CD4-positive, alpha-beta T cell treated with Interleukin-4 for 4 hours (primary cell): ENCODE data around the gene PPP1R1B.

Experiments
- DNase-seq: peaks from one replicate; pipeline ENCODE4 v3.0.0-alpha.2; 2020

Gene PPP1R1B

DNA sequence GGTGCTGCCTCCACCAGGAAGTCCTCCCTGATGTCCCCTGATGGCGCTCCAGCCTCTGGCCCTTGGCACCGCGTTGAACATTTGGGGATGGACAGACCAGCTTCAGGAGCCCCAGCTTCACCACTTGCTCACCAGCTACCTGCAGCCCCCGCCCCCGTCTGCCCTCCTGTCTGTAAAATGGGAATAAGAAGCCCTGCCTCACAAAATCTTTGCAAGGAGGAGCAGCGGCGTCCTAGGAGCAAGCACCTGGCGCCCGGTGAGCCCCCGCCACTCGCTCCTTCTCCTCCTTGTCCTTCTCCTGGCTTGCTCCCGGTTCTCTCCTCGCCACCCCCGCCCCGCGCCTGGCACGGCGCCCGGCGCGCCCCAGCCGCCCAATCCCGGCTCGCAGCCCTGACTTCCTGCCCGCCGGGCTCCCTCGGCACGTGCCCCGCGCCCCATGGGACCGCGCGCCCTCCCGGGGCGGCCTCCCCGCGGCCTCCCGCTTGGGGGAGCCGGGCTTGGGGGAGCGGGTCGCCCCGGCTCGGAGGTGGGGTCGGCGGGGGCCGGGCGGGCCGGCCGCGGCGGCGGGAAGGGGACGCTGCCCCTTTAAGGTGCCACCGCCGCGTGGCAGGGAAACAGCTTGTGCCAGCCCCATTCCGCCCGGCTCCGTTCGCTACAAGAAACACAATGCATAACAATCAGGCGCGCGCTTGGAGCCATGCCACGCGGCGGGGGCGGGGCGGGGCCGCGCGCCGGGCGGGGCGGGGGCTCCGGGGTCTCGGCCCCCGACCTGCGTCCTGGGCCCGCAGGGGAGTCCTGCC lies 9.1 kb upstream of the PPP1R1B start:
- DNase-seq, result peak; percentile 41

DNA sequence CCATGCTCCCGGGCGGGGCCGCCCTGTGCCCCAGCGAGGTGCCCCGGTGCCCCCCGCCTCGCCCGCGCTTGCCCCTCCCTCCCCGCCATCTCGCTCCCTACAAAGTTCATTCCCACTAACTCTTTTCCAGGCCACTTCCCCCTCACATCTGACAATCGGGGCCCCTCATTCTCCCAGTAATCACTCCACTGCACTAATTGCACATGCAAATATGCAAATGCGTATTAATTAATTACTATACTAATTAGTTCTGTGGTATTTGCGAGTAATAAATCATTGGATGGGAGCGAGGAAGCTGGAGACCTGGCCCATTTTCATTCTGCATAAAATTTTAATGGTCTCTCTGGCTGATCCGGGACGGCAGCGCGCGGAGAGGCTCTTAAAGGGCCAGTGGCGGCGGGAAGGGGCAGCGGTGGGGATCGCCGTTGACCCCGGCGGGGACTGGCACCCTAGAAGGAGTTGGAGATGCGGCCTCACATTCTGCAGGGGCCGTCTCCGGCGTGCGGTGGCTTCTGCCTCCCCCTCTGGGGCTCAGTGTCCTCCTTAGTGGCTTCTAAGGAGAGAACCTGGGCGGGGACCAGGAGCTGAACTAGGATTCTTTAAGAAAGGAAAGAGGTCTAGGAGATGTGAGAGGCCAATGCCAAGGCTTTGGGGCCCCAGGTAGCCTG lies 8.4 kb upstream of the PPP1R1B start:
- DNase-seq, result no peak

DNA sequence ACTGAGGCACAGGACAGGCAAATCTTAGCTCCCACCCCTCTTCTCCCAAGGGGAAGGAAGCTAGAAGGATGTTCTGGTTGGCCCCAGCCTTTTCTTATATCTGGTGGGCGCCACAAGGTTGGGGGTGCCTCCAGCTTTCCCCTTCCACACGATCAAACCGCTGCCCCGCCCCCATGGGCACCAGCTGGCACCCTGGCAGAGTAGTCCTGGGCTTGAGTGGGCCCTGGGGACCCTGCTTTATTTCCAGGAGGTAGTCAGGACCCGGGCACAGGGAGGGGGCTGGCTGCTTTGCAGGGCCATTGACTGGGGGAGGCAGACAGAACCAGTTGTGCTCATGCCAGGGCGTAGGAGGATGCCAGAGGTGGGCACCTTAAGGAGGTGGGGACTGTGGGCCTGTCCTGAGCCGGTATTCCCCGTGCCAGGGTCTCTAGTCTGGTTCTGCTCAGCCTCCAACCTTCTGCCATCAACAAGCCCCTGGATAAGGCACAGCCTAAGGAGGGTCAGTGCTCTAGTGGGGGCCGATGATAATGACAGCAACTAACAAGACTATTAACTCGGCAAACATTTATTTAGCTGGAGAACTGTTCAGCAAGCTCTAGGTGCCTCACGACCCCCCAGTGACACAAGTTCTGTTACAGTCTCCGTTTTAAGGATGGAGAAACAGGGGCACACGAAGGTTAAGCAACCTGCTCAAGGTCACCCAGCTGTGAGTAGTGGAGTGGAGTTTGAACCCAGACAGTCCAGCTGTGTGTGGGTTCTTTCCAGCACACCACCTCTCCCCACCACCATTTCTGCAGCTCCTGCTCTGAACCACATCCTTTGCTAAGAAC lies 7.6 kb upstream of the PPP1R1B start:
- no peak for DNase-seq

DNA sequence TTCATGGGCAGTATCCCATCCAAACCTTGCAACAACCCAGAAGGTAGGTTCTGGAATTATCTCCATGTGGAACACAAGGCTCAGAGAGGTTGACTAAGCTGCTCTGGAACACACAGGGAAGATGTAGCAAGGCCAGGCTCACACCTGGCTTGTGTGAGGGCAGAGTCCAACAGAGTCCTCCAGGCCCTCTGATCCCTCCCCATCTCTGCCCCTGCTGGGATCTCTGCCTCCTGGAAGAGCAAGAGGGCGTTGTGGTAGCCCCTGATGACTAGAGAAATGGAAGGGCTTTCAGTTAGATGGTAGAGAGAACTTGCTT lies 7.0 kb upstream of the PPP1R1B start:
- no peak for DNase-seq

DNA sequence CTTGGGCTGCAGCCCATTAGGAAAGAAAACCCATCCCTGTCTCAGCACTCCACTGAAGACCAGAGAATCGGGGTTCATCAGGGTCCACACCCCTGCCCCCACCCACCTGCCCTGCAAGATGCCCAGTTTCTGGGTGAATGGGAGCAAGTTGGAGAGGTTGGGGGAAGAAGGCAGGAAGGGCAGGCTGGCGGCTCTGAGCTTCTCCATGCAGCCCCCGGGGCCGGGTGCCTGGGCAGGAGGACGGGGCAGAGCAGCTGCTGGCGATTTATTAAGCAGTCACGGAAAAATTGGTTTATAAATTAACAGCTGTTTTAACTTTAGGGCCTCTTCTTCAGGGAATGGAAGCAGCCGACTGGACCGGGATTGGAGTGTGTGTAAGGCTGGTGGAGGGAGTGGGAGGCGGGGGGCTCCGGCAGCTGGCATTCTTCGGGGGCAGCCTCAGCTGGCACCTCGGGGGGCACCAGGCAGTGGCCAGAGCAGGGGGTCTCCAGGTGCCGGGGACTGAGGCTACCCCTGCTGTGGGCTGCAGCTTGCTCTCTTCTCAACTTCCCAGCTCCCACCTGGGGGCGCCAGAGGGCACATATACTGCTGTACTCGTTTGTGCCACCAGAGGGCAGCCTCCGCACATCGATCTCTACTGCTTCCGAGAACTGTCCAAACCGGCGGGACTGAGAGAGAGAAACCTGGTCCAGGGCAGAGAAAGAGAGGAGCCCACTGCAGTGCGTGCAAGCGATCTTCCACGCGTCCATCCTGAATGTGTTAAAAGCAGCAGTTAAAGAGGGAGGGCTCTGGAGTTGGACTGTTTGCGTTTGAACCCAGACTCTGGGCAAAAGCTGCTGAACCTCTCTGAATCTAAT lies 5.0 kb upstream of the PPP1R1B start:
- DNase-seq, result peak; percentile 82

DNA sequence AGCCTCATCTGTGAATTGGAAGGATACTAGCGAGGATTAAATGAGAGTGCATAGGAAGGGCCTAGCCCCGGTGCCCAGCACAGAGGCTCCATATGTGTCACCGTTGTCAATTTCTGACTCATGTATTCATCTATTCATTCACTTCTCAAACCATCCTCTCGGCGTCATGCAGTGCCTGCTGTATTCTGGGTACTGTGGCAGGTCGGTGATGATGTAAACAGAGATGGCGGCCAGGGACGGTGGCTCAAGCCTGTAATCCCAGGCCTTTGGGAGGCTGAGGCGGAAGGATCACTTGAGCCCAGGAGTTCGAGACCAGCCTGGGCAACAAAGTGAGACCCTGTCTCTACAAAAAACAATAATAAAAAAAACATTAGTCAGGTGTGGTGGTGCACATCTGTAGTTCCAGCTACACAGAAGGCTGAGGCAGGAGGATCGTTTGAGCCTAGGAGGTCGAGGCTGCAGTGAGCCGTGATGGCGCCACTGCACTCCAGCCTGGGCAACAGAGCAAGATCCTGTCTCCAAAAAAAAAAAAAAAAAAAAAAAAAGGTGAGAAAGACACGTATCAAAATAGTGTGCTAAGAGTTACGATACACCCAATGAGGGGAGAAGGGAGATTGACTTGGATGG lies 4.3 kb upstream of the PPP1R1B start:
- DNase-seq, result peak; percentile 67

DNA sequence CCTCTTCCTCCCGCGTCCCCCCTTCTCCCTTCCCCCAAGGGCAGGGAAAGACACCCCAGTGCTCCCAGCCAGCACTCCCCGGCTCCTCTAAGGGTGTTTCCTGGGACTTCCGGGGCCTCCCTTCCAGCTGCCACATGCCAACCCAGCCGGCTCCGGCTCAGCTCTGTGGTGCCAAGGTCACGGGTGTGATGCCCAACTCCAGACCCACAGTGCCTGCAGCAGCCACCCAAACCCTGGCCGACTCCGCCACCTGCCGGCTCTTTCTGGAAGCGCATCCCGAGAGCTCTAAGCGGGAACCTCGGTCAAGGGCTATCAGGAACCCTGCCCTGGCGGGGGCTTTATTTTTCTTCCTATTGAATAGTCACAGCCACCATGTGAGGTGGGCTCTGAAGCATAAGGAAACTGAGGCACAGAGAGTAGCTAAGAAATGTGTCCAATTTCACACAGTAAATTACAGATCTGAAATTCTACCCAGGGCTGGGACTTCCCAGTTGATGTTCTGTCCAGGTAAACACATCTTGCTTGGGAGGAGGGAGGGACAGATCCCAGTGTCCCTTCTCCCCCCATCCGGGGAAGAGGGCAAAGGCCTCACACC lies 3.3 kb upstream of the PPP1R1B start:
- DNase-seq, result peak; percentile 84

DNA sequence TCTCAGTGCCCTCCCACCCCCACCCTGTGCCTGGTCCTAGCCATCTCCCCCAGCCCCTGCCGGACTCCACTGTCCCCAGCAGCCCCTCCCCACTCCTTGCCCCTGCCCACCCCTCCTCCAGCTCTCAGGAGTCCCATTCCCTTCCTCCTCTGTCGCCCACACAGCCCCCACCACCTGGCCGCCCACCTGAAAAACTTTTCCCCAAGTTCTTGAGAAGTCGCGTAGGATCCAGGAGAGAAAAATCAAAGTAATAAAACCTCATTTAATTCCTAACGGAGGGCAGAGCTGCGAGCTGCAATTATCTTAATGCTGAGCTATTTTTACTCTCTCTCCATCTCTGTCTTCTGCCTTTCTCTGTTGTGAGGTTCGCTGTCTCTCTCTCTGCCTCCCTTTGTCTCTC lies 2.4 kb upstream of the PPP1R1B start:
- no peak for DNase-seq

DNA sequence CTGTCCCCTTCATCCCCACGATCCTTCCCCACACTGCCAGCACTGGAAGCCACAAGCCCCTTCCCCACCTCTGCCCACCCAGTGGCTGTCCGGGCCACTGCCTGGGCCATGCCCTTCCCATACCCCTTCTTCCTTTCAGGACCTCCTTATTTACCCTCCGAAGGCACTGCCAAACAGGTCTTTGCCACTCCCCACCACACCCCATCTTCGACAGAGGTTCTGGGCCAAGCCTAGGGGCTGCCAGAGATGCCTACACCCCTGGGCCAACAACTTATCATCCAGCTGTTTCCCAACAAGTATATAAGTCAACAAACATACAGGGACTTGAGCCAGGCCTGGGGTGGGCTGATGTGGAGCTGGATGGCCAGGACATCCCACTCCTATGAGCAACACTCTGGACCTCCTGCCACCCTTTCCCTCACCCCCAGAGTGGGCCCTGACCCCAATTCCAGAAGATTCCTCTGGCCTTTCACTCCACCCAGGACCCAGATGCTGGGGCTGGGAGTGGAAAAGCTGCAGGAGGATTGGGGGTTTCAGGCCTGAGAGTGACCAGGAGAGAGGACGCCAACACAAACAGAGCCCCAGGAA lies 1.5 kb upstream of the PPP1R1B start:
- DNase-seq, result no peak

DNA sequence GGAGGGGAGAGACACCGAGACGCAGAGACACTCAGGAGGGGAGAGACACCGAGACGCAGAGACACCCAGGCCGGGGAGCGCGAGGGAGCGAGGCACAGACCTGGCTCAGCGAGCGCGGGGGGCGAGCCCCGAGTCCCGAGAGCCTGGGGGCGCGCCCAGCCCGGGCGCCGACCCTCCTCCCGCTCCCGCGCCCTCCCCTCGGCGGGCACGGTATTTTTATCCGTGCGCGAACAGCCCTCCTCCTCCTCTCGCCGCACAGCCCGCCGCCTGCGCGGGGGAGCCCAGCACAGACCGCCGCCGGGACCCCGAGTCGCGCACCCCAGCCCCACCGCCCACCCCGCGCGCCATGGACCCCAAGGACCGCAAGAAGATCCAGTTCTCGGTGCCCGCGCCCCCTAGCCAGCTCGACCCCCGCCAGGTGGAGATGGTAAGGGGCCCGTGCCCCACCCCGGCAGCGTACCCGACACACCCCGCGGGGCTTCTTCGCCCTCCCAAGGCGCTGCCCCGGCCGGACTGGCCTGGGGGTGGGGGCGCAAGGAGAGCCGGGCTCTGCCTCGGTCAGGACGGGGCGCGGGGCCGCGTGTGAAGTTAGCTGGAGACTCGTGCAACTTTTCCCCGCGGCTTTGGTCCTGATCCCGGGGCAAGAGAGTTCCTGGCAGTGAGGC lies 427 bp downstream of the PPP1R1B start:
- no peak for DNase-seq

DNA sequence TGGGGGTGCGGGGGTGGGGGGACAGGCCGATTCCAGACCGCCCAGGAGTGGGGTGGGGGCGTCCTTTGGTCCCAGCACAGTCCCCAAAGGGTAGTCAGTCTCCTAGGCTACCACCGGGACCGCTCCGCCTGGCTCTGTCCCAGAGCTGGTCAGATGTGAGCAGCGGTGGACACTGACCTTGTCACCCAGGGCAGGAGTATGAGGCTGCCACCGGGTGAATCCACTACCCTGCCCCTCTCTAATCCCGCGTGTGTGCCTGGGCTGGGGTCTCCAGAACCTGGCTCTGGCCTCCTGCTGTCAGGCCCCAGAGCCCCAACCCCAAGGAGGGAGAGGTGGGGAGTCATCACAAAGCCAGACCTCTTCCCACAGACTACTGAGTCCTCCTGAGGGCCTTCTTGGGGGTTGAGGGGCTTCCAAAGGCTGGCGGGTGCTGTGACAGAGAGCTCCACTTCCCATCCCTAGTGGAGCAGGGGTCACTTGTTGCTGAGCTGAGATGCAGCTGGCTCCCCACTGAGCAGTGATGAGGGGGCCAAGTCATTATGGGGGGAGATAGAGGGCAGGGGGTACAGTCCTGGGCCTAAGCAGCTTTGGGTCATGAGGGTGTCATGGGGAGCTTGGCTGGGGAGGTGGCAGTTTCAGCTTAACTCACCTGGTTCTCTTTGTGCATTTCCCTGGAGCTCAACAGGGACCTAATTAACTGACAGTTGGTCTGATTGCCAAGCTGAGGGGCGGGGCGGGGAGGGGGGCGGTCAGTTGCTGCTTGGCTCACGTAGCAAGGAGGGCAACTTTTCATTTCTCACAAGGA lies 1.2 kb downstream of the PPP1R1B start:
- DNase-seq, result no peak

DNA sequence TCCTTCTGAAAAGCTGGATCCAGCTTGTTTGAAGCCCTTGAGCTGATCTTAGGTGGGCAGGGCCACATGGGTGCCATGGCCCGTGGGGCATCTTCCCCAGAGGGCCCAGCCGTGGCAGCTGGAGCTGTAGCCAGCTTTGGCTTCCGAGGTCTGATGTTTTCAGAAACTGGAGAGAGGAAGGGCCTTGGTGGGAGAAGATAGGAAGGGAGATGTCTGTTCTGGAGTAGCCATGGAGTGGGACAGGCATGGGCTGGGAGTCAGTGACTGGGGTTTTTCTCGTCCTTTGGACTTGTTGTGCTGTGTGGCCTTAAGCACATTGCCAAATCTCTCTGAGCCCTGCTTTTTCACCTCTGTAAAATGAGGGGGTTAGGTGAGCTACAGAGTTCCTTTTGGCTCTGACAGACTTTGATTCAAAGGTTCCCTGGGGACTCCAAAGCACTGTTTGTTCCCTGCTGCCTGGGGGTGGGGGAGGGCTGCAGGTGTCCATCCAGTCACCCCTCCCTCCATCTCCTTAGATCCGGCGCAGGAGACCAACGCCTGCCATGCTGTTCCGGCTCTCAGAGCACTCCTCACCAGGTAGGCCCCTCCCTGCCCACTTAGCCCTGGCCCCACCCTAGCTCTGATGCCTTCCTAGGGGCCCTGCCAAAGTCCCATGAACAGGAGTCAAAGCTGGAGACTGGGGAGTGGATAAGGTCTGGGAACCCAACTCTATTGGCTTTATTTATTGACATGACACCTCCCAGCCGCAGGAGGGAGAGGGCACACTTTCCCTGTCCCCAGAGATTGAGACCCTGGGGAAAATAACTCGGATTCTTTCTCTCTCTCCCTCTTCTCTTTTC lies 2.1 kb downstream of the PPP1R1B start:
- DNase-seq, result no peak

DNA sequence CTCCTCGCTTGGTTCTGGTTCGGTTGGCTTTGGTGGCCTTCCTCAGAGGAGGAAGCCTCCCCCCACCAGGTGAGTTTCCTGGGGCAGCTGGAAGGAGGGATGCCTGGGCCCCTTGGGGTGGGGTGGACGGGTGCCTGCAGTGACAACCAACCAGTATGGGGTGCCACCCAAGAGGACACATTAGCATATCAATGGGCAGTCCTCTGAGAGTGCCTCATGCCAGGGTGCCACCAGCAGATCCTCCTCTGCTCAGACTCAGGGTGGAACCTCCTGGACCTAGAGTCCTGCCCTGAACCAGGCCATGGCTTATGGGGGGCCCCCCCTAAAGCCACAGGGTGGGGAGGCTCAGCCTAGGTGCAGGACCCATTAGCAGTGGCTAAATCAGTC lies 2.7 kb downstream of the PPP1R1B start:
- DNase-seq, result no peak

DNA sequence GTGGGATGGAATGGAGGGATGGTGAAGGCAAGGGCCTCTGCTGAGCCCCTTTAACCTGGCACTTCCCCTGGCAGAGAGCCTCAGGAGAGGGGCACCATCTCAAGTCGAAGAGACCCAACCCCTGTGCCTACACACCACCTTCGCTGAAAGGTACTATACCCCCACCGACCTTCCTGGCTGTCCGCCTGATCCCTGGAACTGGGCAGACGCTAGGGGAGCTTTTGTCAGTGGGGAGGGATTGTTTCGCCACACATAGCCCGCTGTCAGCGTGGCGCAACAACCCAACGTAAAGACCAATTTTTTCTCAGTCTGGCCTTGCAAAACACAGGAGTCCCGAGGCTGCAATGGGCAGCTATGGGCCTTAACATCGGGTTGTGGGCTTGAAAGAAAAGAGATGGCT lies 3.1 kb downstream of the PPP1R1B start:
- DNase-seq, result no peak

DNA sequence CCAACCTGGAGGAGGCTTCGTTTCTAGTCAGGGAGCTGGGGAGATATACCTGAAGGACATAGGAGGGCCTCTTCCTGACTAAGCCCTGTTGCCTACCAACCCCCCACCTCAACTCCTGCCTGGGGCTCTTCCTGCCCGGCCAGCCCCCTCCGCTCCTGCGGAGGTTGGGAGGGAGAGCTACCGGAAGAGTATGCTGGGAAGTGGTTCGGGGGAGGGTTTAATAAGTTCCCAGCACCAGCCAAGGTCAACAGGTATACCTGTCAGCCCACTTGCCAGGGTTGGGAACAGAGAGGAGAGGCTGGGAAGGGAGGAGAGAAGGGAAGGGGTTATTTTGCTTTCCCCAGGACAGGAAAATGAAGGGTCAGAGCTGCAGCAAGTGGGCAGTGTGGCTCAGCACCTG lies 4.7 kb downstream of the PPP1R1B start:
- no peak for DNase-seq

DNA sequence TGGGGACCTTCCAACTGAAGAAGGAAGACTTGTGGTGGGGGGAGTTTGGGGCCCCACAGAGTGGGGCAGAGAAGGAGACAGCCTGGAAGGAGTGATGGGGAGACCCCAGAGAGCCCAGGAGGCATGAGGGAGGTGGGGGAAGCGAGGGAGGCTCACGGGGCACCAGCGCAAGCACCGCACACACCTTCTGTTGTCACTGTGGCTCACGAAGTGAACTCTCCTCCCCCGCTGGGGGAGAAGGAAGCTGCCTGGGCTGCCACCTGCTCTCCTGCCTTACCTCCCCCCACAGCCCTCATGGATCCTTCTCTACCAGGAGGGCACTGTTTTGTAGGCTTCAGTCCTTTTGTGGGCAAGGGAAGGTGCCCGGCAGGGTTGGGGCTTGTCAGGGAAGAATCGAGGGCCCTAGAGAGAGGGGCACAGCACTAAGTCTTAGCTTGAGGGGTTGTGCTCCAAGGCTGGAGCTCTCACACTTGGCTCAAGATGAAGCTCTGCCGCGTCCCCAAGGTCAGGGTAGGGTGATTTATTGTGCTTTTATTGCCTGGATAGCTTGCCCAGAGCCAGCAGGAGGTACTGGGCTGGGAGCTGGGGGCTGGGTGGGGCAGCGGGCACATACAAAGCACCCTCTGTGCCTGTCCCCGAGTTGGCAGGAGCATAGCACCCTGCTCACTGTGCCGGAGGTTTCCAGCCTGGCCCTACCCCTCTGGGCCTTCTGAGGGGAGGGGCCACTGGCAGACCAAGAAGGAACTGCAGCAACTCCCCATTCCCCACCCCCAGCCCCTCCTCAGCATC lies 5.6 kb downstream of the PPP1R1B start:
- no peak for DNase-seq

DNA sequence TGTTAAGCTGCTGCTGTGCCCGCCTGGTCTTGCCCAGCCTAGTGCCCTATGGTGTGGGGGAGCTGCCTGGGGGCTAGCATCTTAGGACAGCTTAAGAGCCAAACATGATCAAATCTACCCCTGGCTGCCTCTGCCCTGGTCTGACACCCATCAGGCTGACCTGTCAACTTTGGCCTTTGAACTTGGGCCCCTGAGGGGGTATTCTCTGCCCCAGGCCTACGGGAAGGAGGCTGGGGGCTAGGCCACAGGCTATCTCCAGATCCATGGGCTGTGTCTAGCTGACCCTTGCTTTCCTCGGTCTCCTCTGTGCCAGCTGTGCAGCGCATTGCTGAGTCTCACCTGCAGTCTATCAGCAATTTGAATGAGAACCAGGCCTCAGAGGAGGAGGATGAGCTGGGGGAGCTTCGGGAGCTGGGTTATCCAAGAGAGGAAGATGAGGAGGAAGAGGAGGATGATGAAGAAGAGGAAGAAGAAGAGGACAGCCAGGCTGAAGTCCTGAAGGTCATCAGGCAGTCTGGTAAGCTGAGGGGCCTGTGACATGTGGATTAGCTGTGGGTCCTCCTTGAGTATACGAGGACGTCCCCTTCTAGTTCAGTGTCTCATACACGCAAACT lies 6.9 kb downstream of the PPP1R1B start:
- DNase-seq, result no peak

DNA sequence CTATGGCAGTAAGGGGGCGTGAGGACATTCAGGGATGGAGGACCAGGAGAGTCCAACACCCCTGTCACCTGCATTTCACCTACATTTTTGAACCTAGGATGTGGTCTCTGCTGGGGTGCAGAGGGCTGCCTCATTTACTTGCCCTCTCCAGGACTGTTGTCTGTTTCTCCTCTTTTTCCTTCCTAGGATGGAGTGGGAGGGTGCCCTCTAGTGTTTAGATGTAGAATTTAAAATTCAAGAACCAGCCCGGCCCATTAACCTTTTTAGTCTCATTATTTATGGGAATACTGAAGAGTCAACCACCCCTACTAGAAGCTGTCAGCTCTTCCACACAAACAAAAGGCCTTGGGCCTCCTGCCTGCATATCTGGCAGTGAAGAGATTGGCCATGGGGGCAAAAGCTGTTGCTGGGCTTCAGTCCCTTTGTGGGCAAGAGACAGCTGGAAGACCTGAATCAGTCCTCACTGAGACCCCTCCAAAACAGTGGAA lies 7.7 kb downstream of the PPP1R1B start:
- peak; percentile 45 for DNase-seq
